OCI-LY7 (cell line): ENCODE results near the gene DNAH6. TPM values are rescaled to one million over a fixed set of nuclear protein-coding genes. Genes with fewer than 3 reads are reported as not detected.

ENCODE experiments used
- BruUV-seq: library from RNA; stranded (reverse); fragments of 400-500 nt; replicated peaks from 2 replicates; lab custom pipeline; 2021; lab: Mats Ljungman, UMichigan
- CTCF ChIA-PET: fragments of 300-600 bp; sonication (Branson Sonifier 250); formaldehyde crosslinking; loops from one replicate; lab custom pipeline; 2022; ENCODE audit warnings: antibody characterized with exemption; ENCODE audit not compliant: unreplicated experiment; lab: Charles Lee
- POLR2A ChIA-PET: fragments of 300-600 bp; sonication (Branson Sonifier 250); formaldehyde crosslinking; loops from one replicate; lab custom pipeline; 2022; ENCODE audit warnings: antibody characterized with exemption; lab: Charles Lee
- DNase-seq: peaks from one replicate; pipeline ENCODE4 v3.0.0-alpha.2; 2015; ENCODE audit warnings: low spot score
- H2AFZ ChIP-seq: fragments of 200-600 bp; sonication (generic), shearing (Covaris generic); 2 replicates; pipeline ENCODE4 v1.6.1; 2014; ENCODE audit warnings: mild to moderate bottlenecking, antibody characterized with exemption, low read length, moderate library complexity
- H3K27ac ChIP-seq: fragments of 200-600 bp; sonication (generic); 2 replicates; pipeline ENCODE4 v1.5.1; 2014; ENCODE audit warnings: mixed run types, low read depth, mild to moderate bottlenecking, moderate library complexity, low read length, inconsistent platforms; ENCODE audit not compliant: poor library complexity, severe bottlenecking
- H3K36me3 ChIP-seq: fragments of 200-600 bp; sonication (generic); 2 replicates; pipeline ENCODE4 v1.6.1; 2014; ENCODE audit warnings: mild to moderate bottlenecking, antibody characterized with exemption, low read length, moderate library complexity, mixed read lengths; ENCODE audit not compliant: insufficient read depth
- H3K4me1 ChIP-seq: fragments of 200-600 bp; sonication (generic); 2 replicates; pipeline ENCODE4 v1.5.1; 2014; ENCODE audit warnings: mild to moderate bottlenecking, low read length; ENCODE audit not compliant: insufficient read depth, poor library complexity, severe bottlenecking
- H3K4me2 ChIP-seq: fragments of 200-600 bp; sonication (generic); 2 replicates; pipeline ENCODE4 v1.6.1; 2014; ENCODE audit warnings: mild to moderate bottlenecking, low read length
- H3K4me3 ChIP-seq: fragments of 200-600 bp; sonication (generic); 2 replicates; pipeline ENCODE4 v1.5.1; 2014; ENCODE audit warnings: mild to moderate bottlenecking, low read depth, low read length; ENCODE audit not compliant: poor library complexity, severe bottlenecking
- H3K79me2 ChIP-seq: fragments of 200-600 bp; sonication (generic); 2 replicates; pipeline ENCODE4 v1.6.1; 2016; ENCODE audit warnings: low read depth, mild to moderate bottlenecking, low read length, moderate library complexity, mixed read lengths; ENCODE audit not compliant: insufficient read depth
- H3K9me2 ChIP-seq: fragments of 200-600 bp; sonication (generic); 2 replicates; pipeline ENCODE4 v1.6.1; 2016; ENCODE audit warnings: mild to moderate bottlenecking, low read length, mixed read lengths; ENCODE audit not compliant: insufficient read depth
- H3K9me3 ChIP-seq: fragments of 200-600 bp; sonication (generic); 2 replicates; pipeline ENCODE4 v1.6.1; 2014; ENCODE audit warnings: mild to moderate bottlenecking, mixed run types, low read length, mixed read lengths
- H4K20me1 ChIP-seq: fragments of 200-600 bp; sonication (generic); 2 replicates; pipeline ENCODE4 v1.6.1; 2014; ENCODE audit warnings: mild to moderate bottlenecking, antibody characterized with exemption, low read length, moderate library complexity, mixed read lengths; ENCODE audit not compliant: insufficient read depth
- EZH2phosphoT487 ChIP-seq: fragments of 200-600 bp; sonication (generic); IDR thresholded peaks from 2 replicates; pipeline ENCODE4 v1.6.1; 2018; ENCODE audit warnings: low read depth, borderline replicate concordance, mild to moderate bottlenecking, mixed run types, antibody characterized with exemption, low read length, moderate library complexity, mixed read lengths
- intact Hi-C: fragments of 100-400 bp; cut with micrococcal nuclease; formaldehyde crosslinking; loops from one replicate; pipeline ENCODE4 v1.10.0; 2022; ENCODE audit not compliant: unreplicated experiment
- total RNA-seq, 2 experiments: library from RNA; depleted of rRNA in 1 of 2; stranded (reverse); fragments of >200 nt in 1 of 2; shearing (Covaris generic) in 1 of 2; gene quantifications; 2 replicates each; pipeline ENCODE4 v1.2.3, GENCODE V29; 2014 to 2022
- TF ChIP-seq, protein P1 (sequence below): fragments of 200-600 bp; sonication (generic); conservative IDR thresholded peaks from 2 replicates; pipeline ENCODE4 v1.5.1; 2014; ENCODE audit warnings: mild to moderate bottlenecking, antibody characterized with exemption, low read length, moderate library complexity, mixed read lengths

The DNAH6 gene
- total RNA-seq, 2 experiments from 2014 or later: 0.63 to 1.6 TPM

DNA sequence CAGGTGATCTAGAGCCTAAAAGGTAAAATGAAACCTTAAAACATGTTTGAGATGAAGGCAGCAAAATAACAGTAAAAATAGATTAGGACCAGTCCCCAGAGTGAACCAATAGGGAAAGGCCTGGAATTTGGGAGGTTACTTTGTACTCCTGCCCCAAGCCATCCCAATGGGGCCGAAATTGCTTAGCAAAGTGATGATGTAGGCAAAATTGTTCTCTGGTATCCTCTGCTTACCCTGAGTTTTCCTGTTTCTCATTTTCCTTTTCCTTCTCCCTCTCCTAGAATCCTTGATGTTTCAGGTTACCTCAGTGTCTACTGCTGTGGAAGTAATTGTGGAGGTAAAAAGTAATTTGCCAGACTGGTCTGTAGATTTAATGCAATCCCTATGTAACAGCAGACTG is 271.7 kb downstream of the DNAH6 start:
- intact Hi-C loops: no loop called here
- Histone ChIP-seq H3K36me3 (no peaks in the 10 kb centered on the region), H3K9me3 (no peaks in the 10 kb centered on the region), H3K27ac (no peak overlapping the region), H3K79me2 (no peaks in the 10 kb centered on the region), H2AFZ (no peak overlapping the region), H3K4me1 (no peaks in the 10 kb centered on the region), H3K9me2 (no peaks in the 10 kb centered on the region), H4K20me1 (no peaks in the 10 kb centered on the region), H3K4me3 (no peak overlapping the region), H3K4me2 (no peak overlapping the region)
- ChIA-PET POLR2A (interaction anchor here (0.8 kb wide), 1 partner anchor 9 kb away, joined by 3 read pairs; no protein-coding TSS in a partner anchor), CTCF (no interaction called here)
- TF ChIP-seq, protein P1, sequence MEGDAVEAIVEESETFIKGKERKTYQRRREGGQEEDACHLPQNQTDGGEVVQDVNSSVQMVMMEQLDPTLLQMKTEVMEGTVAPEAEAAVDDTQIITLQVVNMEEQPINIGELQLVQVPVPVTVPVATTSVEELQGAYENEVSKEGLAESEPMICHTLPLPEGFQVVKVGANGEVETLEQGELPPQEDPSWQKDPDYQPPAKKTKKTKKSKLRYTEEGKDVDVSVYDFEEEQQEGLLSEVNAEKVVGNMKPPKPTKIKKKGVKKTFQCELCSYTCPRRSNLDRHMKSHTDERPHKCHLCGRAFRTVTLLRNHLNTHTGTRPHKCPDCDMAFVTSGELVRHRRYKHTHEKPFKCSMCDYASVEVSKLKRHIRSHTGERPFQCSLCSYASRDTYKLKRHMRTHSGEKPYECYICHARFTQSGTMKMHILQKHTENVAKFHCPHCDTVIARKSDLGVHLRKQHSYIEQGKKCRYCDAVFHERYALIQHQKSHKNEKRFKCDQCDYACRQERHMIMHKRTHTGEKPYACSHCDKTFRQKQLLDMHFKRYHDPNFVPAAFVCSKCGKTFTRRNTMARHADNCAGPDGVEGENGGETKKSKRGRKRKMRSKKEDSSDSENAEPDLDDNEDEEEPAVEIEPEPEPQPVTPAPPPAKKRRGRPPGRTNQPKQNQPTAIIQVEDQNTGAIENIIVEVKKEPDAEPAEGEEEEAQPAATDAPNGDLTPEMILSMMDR: no peak
- TF ChIP-seq EZH2phosphoT487: no peak
- BruUV-seq: no TSS peak
- DNase-seq: no peak

DNA sequence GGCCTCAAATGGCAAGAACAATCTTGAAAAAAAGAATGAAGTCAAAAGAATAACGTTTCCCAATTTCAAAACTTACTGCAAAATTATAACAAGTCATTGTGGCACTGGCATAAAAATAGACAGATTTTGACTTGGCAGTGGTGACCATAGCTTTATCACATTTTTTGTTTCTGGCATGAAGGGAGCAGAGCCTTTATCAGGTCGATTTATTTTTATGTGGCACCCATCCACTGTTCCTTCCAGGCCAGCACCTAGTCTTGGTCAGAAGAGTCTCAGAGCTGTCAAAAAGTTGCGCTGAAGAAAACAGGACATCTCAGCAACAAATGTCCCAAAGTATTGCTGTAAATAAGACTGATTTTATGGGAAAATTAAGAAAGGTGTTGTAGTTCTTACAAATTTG is 272.2 kb downstream of the DNAH6 start:
- Histone ChIP-seq H3K4me3 (no peak overlapping the region), H2AFZ (no peak overlapping the region), H3K36me3 (no peaks in the 10 kb centered on the region), H3K9me3 (no peaks in the 10 kb centered on the region), H3K79me2 (no peaks in the 10 kb centered on the region), H4K20me1 (no peaks in the 10 kb centered on the region), H3K4me2 (no peak overlapping the region), H3K4me1 (no peaks in the 10 kb centered on the region), H3K9me2 (no peaks in the 10 kb centered on the region), H3K27ac (no peak overlapping the region)
- no TSS peak for BruUV-seq
- ChIA-PET CTCF (no interaction called here), POLR2A (interaction anchor here (0.8 kb wide), 1 partner anchor 9 kb away, joined by 3 read pairs; no protein-coding TSS in a partner anchor)
- intact Hi-C loops: no loop called here
- TF ChIP-seq, protein P1: no peak
- TF ChIP-seq EZH2phosphoT487: no peak
- no peak for DNase-seq

DNA sequence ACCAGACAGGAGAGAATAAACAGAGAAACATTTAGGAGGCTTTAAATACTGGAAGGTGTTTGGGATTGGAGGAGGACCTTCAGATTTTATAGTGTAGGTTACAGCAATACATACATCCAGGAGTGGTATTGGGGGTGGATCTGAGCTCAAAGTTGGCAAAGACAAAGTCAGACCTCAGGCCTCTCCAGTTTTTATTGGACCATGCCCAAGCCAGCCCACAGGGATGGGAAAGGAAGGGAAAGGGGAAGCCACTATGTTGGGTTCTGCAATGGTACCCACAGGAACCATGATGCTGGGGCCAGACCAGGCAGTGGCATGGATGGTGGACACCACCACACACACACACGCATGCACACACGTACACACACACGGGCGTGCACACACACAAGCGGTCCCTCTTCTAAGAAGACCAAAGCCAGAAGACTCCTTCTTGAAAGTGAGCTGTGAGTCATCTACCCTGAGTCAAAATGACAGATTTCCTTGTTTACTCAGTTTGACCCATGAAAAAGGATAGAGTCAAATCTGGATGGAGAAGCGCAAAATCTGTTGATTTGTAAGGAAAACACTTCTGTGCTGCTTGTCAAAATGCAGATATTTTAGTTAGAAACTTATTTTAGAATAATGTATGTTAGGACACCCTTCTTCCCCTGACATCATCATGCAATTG is 276.7 kb downstream of the DNAH6 start:
- no peak overlapping the region for H3K4me2 ChIP-seq
- CTCF ChIA-PET: no interaction called here
- H3K36me3 ChIP-seq: no peaks in the 10 kb centered on the region
- no TSS peak for BruUV-seq
- H3K9me2 ChIP-seq: no peaks in the 10 kb centered on the region
- POLR2A ChIA-PET: interaction anchor here (1.6 kb wide), 1 partner anchor 13 kb away, joined by 5 read pairs; no protein-coding TSS in a partner anchor
- no peak for DNase-seq
- TF ChIP-seq, protein P1: no peak
- TF ChIP-seq EZH2phosphoT487: no peak
- H3K4me3 ChIP-seq: no peak overlapping the region
- intact Hi-C loops: no loop called here
- no peaks in the 10 kb centered on the region for H3K4me1 ChIP-seq
- no peak overlapping the region for H3K27ac ChIP-seq
- H3K79me2 ChIP-seq: no peaks in the 10 kb centered on the region
- no peak overlapping the region for H2AFZ ChIP-seq
- H4K20me1 ChIP-seq: no peaks in the 10 kb centered on the region
- no peaks in the 10 kb centered on the region for H3K9me3 ChIP-seq
